ENCODE measurements around the gene UBAC1. TPM values are rescaled to one million over a fixed set of nuclear protein-coding genes. Genes with fewer than 3 reads are reported as not detected.

UBAC1 gene
- total and polyA plus RNA-seq, 9 of the 15 experiments (the other 6 are each of a cell fraction or from before 2014, with no cell fraction given): 94.0 to 399 (median 228) TPM

DNA sequence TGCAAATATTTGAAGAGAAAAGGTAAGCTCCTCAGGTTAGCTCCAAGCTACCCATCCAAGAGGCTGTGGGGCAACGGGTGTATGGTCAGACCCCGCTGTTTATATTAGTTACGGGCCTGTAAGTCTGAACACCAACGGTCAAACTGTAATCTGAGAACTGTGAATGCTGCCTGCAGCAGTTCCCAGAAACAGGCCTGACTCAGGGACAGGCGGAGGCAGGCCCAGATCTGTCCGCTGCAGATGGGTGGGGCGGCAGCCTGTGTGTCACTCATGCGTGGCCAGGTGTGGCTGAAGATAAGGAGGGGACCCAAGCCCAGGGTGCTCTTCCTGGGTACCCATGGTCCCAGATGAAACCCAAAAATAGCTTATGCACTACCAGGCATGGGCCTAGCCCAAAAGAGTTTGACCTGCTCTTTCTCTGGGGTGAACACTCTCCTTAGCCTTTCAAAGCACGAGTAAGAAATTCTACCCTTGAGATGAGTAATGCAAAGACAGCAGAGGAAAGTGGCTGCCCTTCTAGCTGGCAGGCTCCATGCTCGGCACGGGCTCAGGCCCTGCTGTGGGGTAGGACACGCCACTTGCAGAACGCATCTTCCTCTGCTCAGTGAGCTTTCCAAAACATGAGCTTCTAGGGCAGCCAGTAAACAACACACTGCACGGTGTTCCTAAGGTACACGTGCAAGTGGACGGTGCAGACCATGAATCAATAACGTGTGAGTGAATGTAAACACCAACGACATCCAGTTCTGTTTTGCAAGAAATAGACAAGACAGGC lies 9.1 kb downstream of the UBAC1 start (continued):
- TF ChIP-seq HOMEZ (CRISPR knock-in tag; IDR thresholded peaks at IDR 0.05) (no peak), ETV6 (IDR thresholded peaks at IDR 0.05; ENCODE audit: borderline replicate concordance in 1 of 2, low read depth in 2 of 2, low read length in 1 of 2) (no peak), ETV6 (CRISPR knock-in tag; IDR thresholded peaks at IDR 0.05; ENCODE audit: borderline replicate concordance) (no peak), U2AF1 (optimal IDR thresholded peaks at IDR 0.05; ENCODE audit: low read depth, low read length) (no peak), MEF2D (tag; conservative IDR thresholded peaks at IDR 0.05; ENCODE audit: low read depth) (peak; percentile 92), SRSF1 (IDR thresholded peaks at IDR 0.05; ENCODE audit: low read depth, low read length) (no peak), SMAD4 (CRISPR knock-in tag; conservative IDR thresholded peaks at IDR 0.05) (peak; percentile 98), CHD7 (IDR thresholded peaks at IDR 0.05; ENCODE audit: low read depth, low read length) (no peak), RB1 (IDR thresholded peaks at IDR 0.05; ENCODE audit: low read depth) (no peak), CHAMP1 (IDR thresholded peaks at IDR 0.05) (no peak)
- TF ChIP-seq, protein P1, sequence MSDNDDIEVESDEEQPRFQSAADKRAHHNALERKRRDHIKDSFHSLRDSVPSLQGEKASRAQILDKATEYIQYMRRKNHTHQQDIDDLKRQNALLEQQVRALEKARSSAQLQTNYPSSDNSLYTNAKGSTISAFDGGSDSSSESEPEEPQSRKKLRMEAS (CRISPR knock-in tag; IDR thresholded peaks at IDR 0.05): peak; percentile 88
